K562 (cell line): ENCODE data around the gene ZBTB32. TPM values are rescaled to one million over a fixed set of nuclear protein-coding genes. Genes with fewer than 3 reads are reported as not detected.
A peak's percentile ranks its signal among the peaks of the same experiment; 100 is the strongest.

ENCODE experiments used
- CTCFL ChIP-seq: IDR thresholded peaks from 2 replicates; pipeline ENCODE4 v1.6.1; 2011; ENCODE audit warnings: borderline replicate concordance, low read depth, mild to moderate bottlenecking, moderate library complexity, low read length; ENCODE audit not compliant: insufficient read depth, poor library complexity, severe bottlenecking
- CXXC5 ChIP-seq: fragments of 250-450 bp; sonication (Bioruptor Pico); IDR thresholded peaks from 2 replicates; pipeline ENCODE4 v1.8.0; 2022; ENCODE audit warnings: inconsistent platforms, mild to moderate bottlenecking, moderate library complexity
- DACH1 ChIP-seq: fragments of 450-650 bp; IDR thresholded peaks from 2 replicates; pipeline ENCODE4 v1.6.1; 2018; ENCODE audit not compliant: partially characterized antibody
- FUS ChIP-seq: fragments of 200-400 bp; formaldehyde crosslinking; optimal IDR thresholded peaks from 2 replicates; pipeline ENCODE3; 2017; ENCODE audit warnings: low read depth, low read length
- MXD1 ChIP-seq: fragments of 250-450 bp; sonication (Bioruptor Pico); IDR thresholded peaks from 2 replicates; pipeline ENCODE4 v1.8.0; 2021; ENCODE audit warnings: borderline replicate concordance, mild to moderate bottlenecking, moderate library complexity; ENCODE audit not compliant: poor library complexity, severe bottlenecking
- PCBP1 ChIP-seq: fragments of 200-400 bp; formaldehyde crosslinking; IDR thresholded peaks from 2 replicates; pipeline ENCODE4 v1.6.1; 2018; ENCODE audit warnings: mild to moderate bottlenecking, low read depth, low read length; ENCODE audit not compliant: poor library complexity, severe bottlenecking
- PML ChIP-seq: IDR thresholded peaks from 2 replicates; pipeline ENCODE4 v1.6.1; 2012; ENCODE audit warnings: low read length, inconsistent platforms
- POLR2AphosphoS5 ChIP-seq: IDR thresholded peaks from 2 replicates; pipeline ENCODE4 v1.6.1; 2011; ENCODE audit warnings: mild to moderate bottlenecking, low read depth, low read length, moderate library complexity; ENCODE audit not compliant: control insufficient read depth, insufficient read depth
- POU5F1 ChIP-seq: fragments of 150-350 bp; IDR thresholded peaks from 2 replicates; pipeline ENCODE4 v1.6.1; 2014; ENCODE audit warnings: borderline replicate concordance, low read length, low read depth, mild to moderate bottlenecking; ENCODE audit not compliant: partially characterized antibody
- RNF2 ChIP-seq: sonication (generic); IDR thresholded peaks from 2 replicates; pipeline ENCODE4 v1.6.1; 2016
- SETDB1 ChIP-seq: IDR thresholded peaks from one replicate; pipeline ENCODE4 v1.6.1; 2012; ENCODE audit warnings: low read length, control low read depth, inconsistent platforms
- SMAD4 ChIP-seq: fragments of 250-450 bp; sonication (Bioruptor Pico); conservative IDR thresholded peaks from 2 replicates; pipeline ENCODE4 v1.8.0; 2021; ENCODE audit warnings: inconsistent platforms, mild to moderate bottlenecking, moderate library complexity
- SMARCA5 ChIP-seq: fragments of 450-650 bp; IDR thresholded peaks from 2 replicates; pipeline ENCODE4 v1.6.1; 2016
- SNRNP70 ChIP-seq: fragments of 200-400 bp; formaldehyde crosslinking; optimal IDR thresholded peaks from 2 replicates; pipeline ENCODE3; 2017; ENCODE audit warnings: low read depth, low read length
- TAL1 ChIP-seq: fragments of 450-650 bp; IDR thresholded peaks from 2 replicates; pipeline ENCODE4 v1.6.1; 2016; ENCODE audit warnings: mild to moderate bottlenecking
- TSHZ1 ChIP-seq: fragments of 250-450 bp; sonication (Bioruptor Pico); IDR thresholded peaks from 2 replicates; pipeline ENCODE4 v1.4.0; 2020; ENCODE audit warnings: mild to moderate bottlenecking, moderate library complexity
- ZNF146 ChIP-seq: IDR thresholded peaks from one replicate; pipeline ENCODE4 v1.6.1; 2018; ENCODE audit warnings: missing compliant biosample characterization; ENCODE audit not compliant: unreplicated experiment
- ZNF263 ChIP-seq: sonication (generic); formaldehyde crosslinking; IDR thresholded peaks from 2 replicates; pipeline ENCODE4 v1.8.0; 2022; ENCODE audit warnings: mild to moderate bottlenecking, missing genetic modification reagents, borderline replicate concordance
- ZNF507 ChIP-seq: conservative IDR thresholded peaks from 2 replicates; pipeline ENCODE4 v1.6.1; 2017; ENCODE audit warnings: missing genetic modification characterization, missing compliant biosample characterization
- ZNF589 ChIP-seq: fragments of 200-800 bp; sonication (Bioruptor generic); IDR thresholded peaks from 2 replicates; pipeline ENCODE4 v1.6.1; 2016; ENCODE audit warnings: low read depth, missing genetic modification characterization, missing compliant biosample characterization
- ZNF77 ChIP-seq: fragments of 250-450 bp; sonication (Bioruptor Pico); IDR thresholded peaks from 2 replicates; pipeline ENCODE4 v1.5.0; 2020
- polyA plus RNA-seq, 8 experiments: library from polyadenylated mRNA; depleted of rRNA in 4 of 8; stranded (reverse) in 5 of 8; unstranded in 3 of 8; fragments of >200 nt; fragmentation: Nextera tagmentation in 2 of 8; fragmentation: Illumina TruSeq in 1 of 8; extraction: Ambion mirVana in 2 of 8; extraction: Trizol in 1 of 8; gene quantifications; 2 replicates each; pipeline versions ENCODE4 v1.2.1 to v1.2.3, GENCODE V29; 2011 to 2014; ENCODE audit warnings: inconsistent platforms in 1 of 8, missing spikeins in 1 of 8
- total RNA-seq, 7 experiments: library from RNA; depleted of rRNA in 6 of 7; stranded (reverse); fragments of >200 nt in 6 of 7; fragmentation: Illumina TruSeq in 2 of 7; extraction: Trizol in 2 of 7; gene quantifications; 2 replicates each; pipeline versions ENCODE4 v1.2.1 to v1.2.3, GENCODE V29; 2011 to 2021; ENCODE audit warnings: low replicate concordance in 1 of 7
- TF ChIP-seq, protein P1 (sequence below): fragments of 250-450 bp; sonication (Bioruptor Pico); IDR thresholded peaks from 2 replicates; pipeline ENCODE4 v1.8.0; 2021; ENCODE audit warnings: moderate library complexity, mild to moderate bottlenecking, inconsistent platforms

Gene ZBTB32
- total and polyA plus RNA-seq, 9 of the 15 experiments (the other 6 are each of a cell fraction or from before 2014, with no cell fraction given), result 0.20 TPM; not detected in 8

DNA sequence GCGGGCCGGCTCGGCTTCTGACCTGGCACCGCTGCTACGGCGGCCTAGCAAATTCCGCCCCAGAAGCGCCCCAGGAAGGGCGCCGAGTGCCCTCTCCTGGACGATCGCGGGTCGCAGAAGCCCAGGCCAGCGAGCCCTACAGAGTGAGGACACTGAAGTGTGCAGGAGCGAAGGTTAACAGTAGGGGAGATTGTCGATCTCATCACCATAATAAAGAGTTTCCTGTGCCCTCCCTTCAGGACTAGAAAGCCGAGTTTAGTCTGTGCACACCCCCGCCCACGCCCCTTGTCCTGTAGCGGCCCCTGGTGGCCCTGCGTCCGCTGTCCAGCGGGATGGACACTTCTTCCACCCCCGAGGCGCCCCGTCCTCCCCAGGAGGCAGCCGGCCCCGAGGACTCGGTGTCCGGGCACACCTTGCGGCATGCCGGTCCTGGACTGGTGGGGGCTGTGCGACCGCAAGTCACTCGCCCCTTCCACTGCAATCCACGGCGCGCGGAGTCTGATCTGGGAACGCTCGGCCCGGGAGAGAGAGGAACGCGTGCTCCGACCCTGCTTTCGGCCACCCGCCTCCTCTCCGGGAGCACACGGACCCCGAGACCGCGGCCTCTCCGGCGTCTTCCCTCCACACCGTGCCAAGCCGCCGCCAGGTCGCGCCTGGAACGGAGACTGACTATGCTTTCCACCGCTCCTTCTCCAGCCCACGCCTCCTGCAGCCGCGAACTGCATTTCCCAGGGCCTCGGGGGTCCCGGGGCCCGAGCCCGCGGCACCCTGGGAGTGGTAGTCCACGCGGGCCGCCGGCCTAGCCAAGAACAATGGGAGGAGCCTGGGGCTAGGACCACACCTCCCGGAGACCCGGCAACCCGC, 12.7 kb downstream of the ZBTB32 start (continued):
- TF ChIP-seq PML (0 out of 2 replicates have a peak, but pooled peaks have one; percentile 36), DACH1 (no peak), SNRNP70 (no peak), PCBP1 (peak; percentile 24), POU5F1 (no peak), SMAD4 (0 out of 2 replicates have a peak, but pooled peaks have one; percentile 16), FUS (no peak), POLR2AphosphoS5 (no peak), ZNF507 (tag) (no peak), MXD1 (CRISPR knock-in tag) (no peak), ZNF589 (no peak), SMARCA5 (peak; percentile 47; the same call in 1 of the 2 replicates), RNF2 (no peak), SETDB1 (no peak), ZNF77 (CRISPR knock-in tag) (no peak), CXXC5 (CRISPR knock-in tag) (0 out of 2 replicates have a peak, but pooled peaks have one; percentile 72), TAL1 (no peak), CTCFL (peak; percentile 81), ZNF263 (CRISPR knock-in tag) (peak; percentile 100), ZNF146 (CRISPR knock-in tag) (no peak), TSHZ1 (CRISPR knock-in tag) (no peak)
- TF ChIP-seq, protein P1, sequence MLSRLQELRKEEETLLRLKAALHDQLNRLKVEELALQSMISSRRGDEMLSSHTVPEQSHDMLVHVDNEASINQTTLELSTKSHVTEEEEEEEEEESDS (CRISPR knock-in tag), result no peak
